GM18873 (cell line): ENCODE measurements around the gene ASCC3.
A peak's percentile ranks its signal among the peaks of the same experiment; 100 is the strongest.

Experiments
- ATAC-seq: cut with Tn5 transposase; IDR thresholded peaks from one replicate; pipeline ENCODE4 v1.9.1; 2021; ENCODE audit warnings: mild to moderate bottlenecking, moderate library complexity, moderate number of reproducible peaks; ENCODE audit not compliant: unreplicated experiment, low FRiP score

ASCC3 gene

GRCh38 chr6:100473182-100473581 lies 407.9 kb downstream of the ASCC3 start:
- no peak for ATAC-seq

- peak; percentile 89 for ATAC-seq
Measured at GRCh38 chr6:100472674-100473073, 408.5 kb downstream of the ASCC3 start.

- ATAC-seq: no peak
Measured at GRCh38 chr6:100470422-100471120, 410.6 kb downstream of the ASCC3 start.

DNA sequence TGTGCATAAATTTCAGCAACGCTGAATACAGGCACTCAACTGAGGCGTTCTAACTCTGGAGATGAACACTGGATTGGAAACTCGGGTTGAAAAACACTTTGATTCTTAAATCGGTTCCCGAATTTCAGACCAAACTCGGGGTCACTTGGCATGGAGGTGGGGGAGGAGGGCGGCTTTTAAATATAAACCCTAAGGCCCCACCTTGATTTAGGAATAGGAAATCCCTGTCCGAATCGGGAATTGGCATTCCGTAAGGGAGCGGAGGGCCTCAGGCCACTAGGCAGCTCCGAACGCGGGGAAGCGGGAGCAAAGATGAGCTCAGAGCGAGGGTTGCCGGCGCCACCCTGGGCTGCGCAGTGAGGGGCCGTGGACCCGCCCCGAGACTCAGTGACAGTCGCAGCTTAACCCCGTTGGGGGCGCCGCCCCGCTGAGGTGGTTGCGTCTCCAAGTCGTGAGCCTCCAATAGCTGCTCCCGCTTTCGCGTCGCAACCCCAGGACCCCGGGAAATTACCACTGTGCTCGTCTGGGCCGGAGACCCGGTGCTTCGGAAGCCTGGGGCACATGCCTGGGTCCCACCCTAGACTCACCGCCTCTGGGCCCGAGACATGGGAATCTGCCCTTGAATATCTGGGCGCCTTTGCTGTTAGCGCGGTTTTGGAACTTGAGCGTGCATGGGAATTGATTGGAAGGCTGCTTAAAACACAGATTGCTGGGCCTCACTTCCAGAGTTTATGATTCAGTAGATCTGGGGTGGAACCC lies 411.8 kb downstream of the ASCC3 start:
- ATAC-seq: no peak

- ATAC-seq: no peak
Measured at GRCh38 chr6:100468016-100468622, 413.0 kb downstream of the ASCC3 start.

DNA sequence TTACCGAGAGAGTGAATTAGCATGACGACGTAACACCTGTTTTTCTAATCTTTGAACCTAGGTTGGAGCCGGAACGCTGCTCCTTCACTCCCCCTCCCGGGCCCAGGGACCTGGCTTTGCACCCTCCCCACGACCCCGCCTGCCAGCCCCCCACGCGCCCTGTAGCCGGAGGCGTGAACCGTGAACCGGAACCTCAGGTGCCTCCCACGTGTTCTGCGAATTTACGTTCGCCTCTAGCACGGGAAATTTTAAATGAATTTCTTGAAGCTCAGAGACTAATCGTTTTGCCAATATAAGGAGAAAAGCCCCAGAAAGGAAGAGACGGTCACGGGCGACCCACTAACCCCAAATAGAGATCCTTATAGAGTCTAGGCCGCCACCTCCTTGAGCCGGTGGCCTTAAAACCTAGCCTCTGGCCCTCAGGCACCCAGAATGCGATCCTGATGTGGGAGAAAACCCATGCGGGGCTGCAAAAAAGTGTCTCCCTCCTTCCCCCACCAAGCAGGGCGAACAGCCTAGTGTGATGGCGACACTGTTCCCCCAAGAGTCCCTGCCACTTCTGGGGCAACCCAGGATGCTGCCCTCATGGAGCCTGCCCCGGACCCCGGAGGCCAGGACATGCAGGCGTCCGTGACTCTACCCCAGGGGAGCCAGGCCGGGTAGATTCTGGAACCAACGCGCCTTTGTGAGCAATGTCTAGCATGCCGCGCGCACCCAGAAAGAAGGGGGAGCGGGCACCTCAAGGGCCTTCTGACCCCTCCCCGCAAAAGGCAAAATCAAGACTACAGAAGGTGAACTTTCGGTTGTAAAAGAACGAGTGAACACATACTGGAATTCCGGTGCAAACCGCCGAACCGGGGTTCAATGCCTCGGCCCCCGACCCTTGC lies 413.8 kb downstream of the ASCC3 start:
- ATAC-seq: no peak

DNA sequence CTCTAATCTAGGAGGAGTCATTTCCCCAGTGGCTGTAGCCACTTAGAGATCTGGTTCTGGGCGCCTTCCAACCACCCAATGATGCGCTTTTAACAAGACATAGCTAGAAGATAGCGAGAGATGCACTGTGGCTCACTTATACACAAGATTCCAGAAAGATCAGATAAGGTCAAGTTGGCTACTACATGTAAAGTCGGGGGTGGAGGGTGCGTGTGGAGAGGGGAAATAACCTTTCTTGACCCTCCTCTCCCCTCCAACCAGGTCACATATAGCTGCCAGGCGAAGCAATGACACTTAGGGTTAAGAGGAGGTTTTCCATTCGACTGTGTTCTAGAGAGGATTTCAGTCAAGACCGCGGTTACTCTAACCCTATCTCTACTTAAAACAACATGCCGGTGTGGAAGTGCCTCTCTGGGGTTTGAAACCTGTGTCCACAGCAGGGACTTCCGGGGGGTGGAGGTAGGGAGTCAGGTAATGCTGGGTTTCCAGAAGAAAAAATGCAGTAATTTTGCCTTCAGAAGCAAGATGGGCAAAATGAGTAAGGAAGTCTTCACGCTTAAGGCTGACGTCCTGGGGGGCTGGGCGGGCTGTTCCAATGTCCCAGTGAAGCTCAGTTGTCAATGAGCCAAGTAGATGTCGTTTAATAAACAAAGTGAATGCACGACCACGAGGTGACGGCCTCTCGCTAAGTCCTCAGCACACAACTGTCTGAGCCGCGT lies 414.6 kb downstream of the ASCC3 start:
- no peak for ATAC-seq

GRCh38 chr6:100465701-100466409 lies 415.3 kb downstream of the ASCC3 start:
- ATAC-seq: no peak

GRCh38 chr6:100464903-100465700 lies 416.0 kb downstream of the ASCC3 start, which contains the start of gene SIM1:
Gene SIM1 (minus strand): TSS chr6:100464921. CDS start chr6:100463468, 1,453 bp downstream.
- ATAC-seq: no peak

GRCh38 chr6:100464162-100464851 lies 416.8 kb downstream of the ASCC3 start:
- no peak for ATAC-seq

GRCh38 chr6:100463630-100464161 lies 417.4 kb downstream of the ASCC3 start:
- no peak for ATAC-seq

- ATAC-seq: no peak
Measured at GRCh38 chr6:100462706-100463629, 418.2 kb downstream of the ASCC3 start.

DNA sequence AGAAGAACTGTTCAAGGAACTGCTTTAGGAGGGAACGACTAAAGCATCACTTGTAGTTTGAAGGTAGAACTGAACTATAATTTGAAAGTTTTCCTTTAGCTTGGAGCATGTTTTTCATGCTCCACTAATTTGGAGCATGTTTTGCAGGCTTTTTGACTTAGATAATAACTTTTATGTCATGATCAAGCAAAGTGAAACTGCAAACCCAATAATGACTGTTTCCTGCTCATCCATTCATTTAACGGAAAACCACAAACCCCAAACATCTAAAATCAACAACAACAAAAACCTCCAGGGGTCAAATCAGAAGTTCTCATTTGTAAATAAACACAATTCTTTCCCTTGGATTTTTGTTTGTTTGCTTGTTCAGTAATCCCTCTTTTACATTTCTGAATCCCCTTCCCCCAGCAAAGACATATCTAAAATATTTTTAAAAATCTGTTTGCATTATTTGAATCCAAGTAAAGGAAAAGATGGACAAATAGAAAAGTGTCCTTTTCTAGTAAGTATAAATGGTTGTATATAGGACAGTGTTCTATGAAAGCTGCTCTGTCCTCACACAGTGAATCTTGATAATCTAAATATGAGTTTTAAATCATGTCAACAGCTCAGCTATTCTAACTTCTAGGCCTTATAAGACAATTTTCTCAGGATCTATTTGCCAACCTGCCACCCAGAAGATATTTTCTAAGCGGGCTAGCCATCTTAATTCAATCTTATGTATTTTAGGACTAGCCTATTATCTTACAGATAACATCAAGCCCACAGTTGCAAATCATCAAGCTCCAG lies 419.0 kb downstream of the ASCC3 start:
- ATAC-seq: no peak

- ATAC-seq: no peak
Measured at GRCh38 chr6:100461278-100461916, 419.7 kb downstream of the ASCC3 start.

DNA sequence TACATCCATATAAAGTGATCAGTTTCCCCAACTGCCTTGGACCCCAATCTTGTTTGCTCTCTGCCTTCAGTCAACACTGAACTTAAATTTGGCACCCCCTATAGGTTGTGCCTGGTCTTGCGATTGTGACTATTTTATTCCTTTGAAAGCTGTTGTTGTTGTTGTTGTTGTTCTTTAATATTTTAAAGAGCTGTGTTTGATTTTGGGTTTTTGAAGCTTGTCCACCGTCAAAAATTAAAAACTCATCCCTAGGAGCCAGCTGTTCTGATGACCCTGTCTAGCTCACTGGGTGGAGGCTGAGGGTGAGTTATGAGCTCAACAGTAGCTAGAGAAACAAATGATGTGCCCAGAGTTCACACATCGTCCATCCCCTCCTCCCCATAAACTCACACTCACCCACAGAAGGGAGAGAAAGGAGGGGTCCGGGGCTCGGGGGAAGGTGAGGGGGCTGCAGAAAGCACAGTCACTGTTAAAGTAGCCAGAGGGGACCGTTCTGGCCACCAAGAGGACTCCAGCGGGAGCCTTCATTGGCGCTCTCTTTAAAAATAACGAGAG lies 420.4 kb downstream of the ASCC3 start:
- ATAC-seq: no peak
